ENCODE results near the gene MASTL. TPM values are rescaled to one million over a fixed set of nuclear protein-coding genes. Genes with fewer than 3 reads are reported as not detected.

The MASTL gene
- total RNA-seq, 2 experiments from 2014 or later = 26.2 to 28.1 TPM

- POLR2A ChIA-PET = no interaction called here
Observed at GRCh38 chr10:27203806-27204205, 48.7 kb downstream of the MASTL start.

GRCh38 chr10:27207350-27207749, 52.2 kb downstream of the MASTL start:
- ChIA-PET CTCF (no interaction called here), POLR2A (no interaction called here)

More at GRCh38 chr10:27203806-27204205, 48.7 kb downstream of the MASTL start:
- CTCF ChIA-PET = no interaction called here

- ChIA-PET POLR2A (interaction anchor here (0.7 to 1.2 kb wide), 3 partner anchors 16 to 69 kb away, joined by 4 to 7 read pairs (median 4); partner anchors contain the start of gene ACBD5), CTCF (interaction anchor here (0.6 to 1.2 kb wide), 20 partner anchors 9 to 498 kb away, joined by 3 to 9 read pairs (median 3); partner anchors contain the start of gene ACBD5)
Observed at GRCh38 chr10:27223964-27224363, 68.8 kb downstream of the MASTL start.

- ChIA-PET CTCF (interaction anchor here (1.0 to 1.2 kb wide), 2 partner anchors 26 to 34 kb away, joined by 3 to 4 read pairs; no protein-coding TSS in a partner anchor), POLR2A (no interaction called here)
Observed at GRCh38 chr10:27225011-27225590, 69.9 kb downstream of the MASTL start.

- CTCF ChIA-PET = interaction anchor here (1.0 kb wide), 1 partner anchor 34 kb away, joined by 4 read pairs; no protein-coding TSS in a partner anchor
- POLR2A ChIA-PET = no interaction called here
Observed at GRCh38 chr10:27225642-27226257, 70.6 kb downstream of the MASTL start.

GRCh38 chr10:27230022-27230421, 74.9 kb downstream of the MASTL start:
- ChIA-PET CTCF (no interaction called here), POLR2A (no interaction called here)

- CTCF ChIA-PET = no interaction called here
- POLR2A ChIA-PET = no interaction called here
Observed at GRCh38 chr10:27235706-27236105, 80.6 kb downstream of the MASTL start.

Other genes with a start within 250 kb of the MASTL start
- gene ANKRD26, start 54.9 kb upstream of the MASTL start, total RNA-seq = 1 to 10 TPM; 7.5 to 9.7 TPM
- gene YME1L1, start 968 bp upstream of the MASTL start, total RNA-seq = 100 to 1,000 TPM; 117 to 121 TPM
- 10 to 100 TPM; 19.5 to 23.0 TPM for gene ACBD5, start 85.4 kb downstream of the MASTL start, total RNA-seq